ENCODE results near the gene SETD7. TPM values are rescaled to one million over a fixed set of nuclear protein-coding genes. Genes with fewer than 3 reads are reported as not detected.

The SETD7 gene
- polyA plus RNA-seq, 3 donors = 12.7 to 13.0 (median 12.9) TPM

GRCh38 chr4:139555705-139556070 is 331 bp downstream of the SETD7 start:
- no peak for DNase-seq (ENCODE audit: extremely low read depth in 1 of 11, low read depth in 9 of 11, low spot score in 4 of 11)

GRCh38 chr4:139554893-139555704 is 920 bp downstream of the SETD7 start:
- DNase-seq (ENCODE audit: extremely low read depth in 1 of 11, low read depth in 9 of 11, low spot score in 4 of 11) = peak; percentile 82 to 92 (median 87)

GRCh38 chr4:139554642-139554892 is 1.5 kb downstream of the SETD7 start:
- no peak for DNase-seq (ENCODE audit: extremely low read depth in 1 of 11, low read depth in 9 of 11, low spot score in 4 of 11)

- DNase-seq (ENCODE audit: extremely low read depth in 1 of 11, low read depth in 9 of 11, low spot score in 4 of 11) = no peak
These were observed 2.0 kb downstream of the SETD7 start for GRCh38 chr4:139553751-139554641.

- no peak for DNase-seq (ENCODE audit: extremely low read depth in 1 of 11, low read depth in 9 of 11, low spot score in 4 of 11)
These were observed 3.3 kb downstream of the SETD7 start for GRCh38 chr4:139552517-139553307.

GRCh38 chr4:139550724-139551429 is 5.1 kb downstream of the SETD7 start:
- no peak for DNase-seq (ENCODE audit: extremely low read depth in 1 of 11, low read depth in 9 of 11, low spot score in 4 of 11)

GRCh38 chr4:139547979-139548378 is 8.0 kb downstream of the SETD7 start:
- no peak for DNase-seq (ENCODE audit: extremely low read depth in 1 of 11, low read depth in 9 of 11, low spot score in 4 of 11)

GRCh38 chr4:139540632-139541031 is 15.4 kb downstream of the SETD7 start:
- no peak for DNase-seq (ENCODE audit: extremely low read depth in 1 of 11, low read depth in 9 of 11, low spot score in 4 of 11)

- DNase-seq (ENCODE audit: extremely low read depth in 1 of 11, low read depth in 9 of 11, low spot score in 4 of 11) = no peak
These were observed 15.9 kb downstream of the SETD7 start for GRCh38 chr4:139540161-139540560.

- no peak for DNase-seq (ENCODE audit: extremely low read depth in 1 of 11, low read depth in 9 of 11, low spot score in 4 of 11)
These were observed 18.7 kb downstream of the SETD7 start for GRCh38 chr4:139537292-139537691.

- DNase-seq (ENCODE audit: extremely low read depth in 1 of 11, low read depth in 9 of 11, low spot score in 4 of 11) = no peak
These were observed 20.2 kb downstream of the SETD7 start for GRCh38 chr4:139535871-139536234.

- no peak for DNase-seq (ENCODE audit: extremely low read depth in 1 of 11, low read depth in 9 of 11, low spot score in 4 of 11)
These were observed 20.7 kb downstream of the SETD7 start for GRCh38 chr4:139535228-139535870.

GRCh38 chr4:139534287-139534950 is 21.6 kb downstream of the SETD7 start:
- no peak for DNase-seq (ENCODE audit: extremely low read depth in 1 of 11, low read depth in 9 of 11, low spot score in 4 of 11)

GRCh38 chr4:139533511-139533910 is 22.5 kb downstream of the SETD7 start:
- DNase-seq (ENCODE audit: extremely low read depth in 1 of 11, low read depth in 9 of 11, low spot score in 4 of 11) = no peak

- peak in 8 of 11 donors; percentile 39 to 77 (median 56) for DNase-seq (ENCODE audit: extremely low read depth in 1 of 11, low read depth in 9 of 11, low spot score in 4 of 11)
These were observed 23.1 kb downstream of the SETD7 start for GRCh38 chr4:139532947-139533346.

- DNase-seq (ENCODE audit: extremely low read depth in 1 of 11, low read depth in 9 of 11, low spot score in 4 of 11) = peak in 1 of 11 donors; percentile 45
These were observed 25.1 kb downstream of the SETD7 start for GRCh38 chr4:139530833-139531427.

- peak in 2 of 11 donors; percentile 36 to 57 for DNase-seq (ENCODE audit: extremely low read depth in 1 of 11, low read depth in 9 of 11, low spot score in 4 of 11)
These were observed 27.5 kb downstream of the SETD7 start for GRCh38 chr4:139528377-139529005.

Data from renal cortex interstitium (tissue), 11 donors.